HG03558 (cell line): ENCODE results near the gene MICOS13.

Experiments used
- ATAC-seq: cut with Tn5 transposase; IDR thresholded peaks from one replicate; pipeline ENCODE4 v1.9.1; 2021; ENCODE audit warnings: moderate number of reproducible peaks; ENCODE audit not compliant: unreplicated experiment; ENCODE audit errors: extremely low read depth

Gene MICOS13

GRCh38 chr19:5672708-5673459 is 7.4 kb downstream of the MICOS13 start:
- ATAC-seq, result no peak

GRCh38 chr19:5671600-5671999 is 8.7 kb downstream of the MICOS13 start:
- ATAC-seq, result no peak

- no peak for ATAC-seq
Observed at GRCh38 chr19:5669212-5669611, 11.1 kb downstream of the MICOS13 start.

GRCh38 chr19:5667751-5668271 is 12.5 kb downstream of the MICOS13 start:
- ATAC-seq, result no peak

- no peak for ATAC-seq
Observed at GRCh38 chr19:5666921-5667610, 13.2 kb downstream of the MICOS13 start.

- no peak for ATAC-seq
Observed at GRCh38 chr19:5665781-5666513, 14.4 kb downstream of the MICOS13 start.

GRCh38 chr19:5664515-5664914 is 15.8 kb downstream of the MICOS13 start:
- no peak for ATAC-seq

GRCh38 chr19:5663904-5664303 is 16.4 kb downstream of the MICOS13 start:
- no peak for ATAC-seq

GRCh38 chr19:5661483-5661882 is 18.8 kb downstream of the MICOS13 start:
- no peak for ATAC-seq

GRCh38 chr19:5655412-5655811 is 24.9 kb downstream of the MICOS13 start:
- ATAC-seq, result no peak

GRCh38 chr19:5654931-5655330 is 25.4 kb downstream of the MICOS13 start:
- no peak for ATAC-seq

- ATAC-seq, result no peak
Observed at GRCh38 chr19:5652261-5652660, 28.1 kb downstream of the MICOS13 start.

GRCh38 chr19:5651361-5651760 is 29.0 kb downstream of the MICOS13 start:
- ATAC-seq, result no peak

GRCh38 chr19:5648464-5648863 is 31.9 kb downstream of the MICOS13 start:
- no peak for ATAC-seq

- no peak for ATAC-seq
Observed at GRCh38 chr19:5646703-5647102, 33.6 kb downstream of the MICOS13 start.

GRCh38 chr19:5645409-5645808 is 34.9 kb downstream of the MICOS13 start:
- no peak for ATAC-seq

GRCh38 chr19:5644037-5644436 is 36.3 kb downstream of the MICOS13 start:
- no peak for ATAC-seq

GRCh38 chr19:5643060-5643459 is 37.3 kb downstream of the MICOS13 start:
- ATAC-seq, result no peak

- no peak for ATAC-seq
Observed at GRCh38 chr19:5642204-5642603, 38.1 kb downstream of the MICOS13 start.

GRCh38 chr19:5641171-5641570 is 39.1 kb downstream of the MICOS13 start:
- no peak for ATAC-seq

- ATAC-seq, result no peak
Observed at GRCh38 chr19:5637971-5638370, 42.3 kb downstream of the MICOS13 start.
